GM23338 (cell line): ENCODE results near the gene SERPINH1. TPM values are rescaled to one million over a fixed set of nuclear protein-coding genes. Genes with fewer than 3 reads are reported as not detected.
A peak's percentile ranks its signal among the peaks of the same experiment; 100 is the strongest.

ENCODE experiments used
- ATAC-seq: fragments of 200-7000 bp; cut with Tn5 transposase; 3 replicates; pipeline ENCODE4 v1.9.1; 2020
- DNase-seq: peaks from one replicate; pipeline ENCODE4 v3.0.0-alpha.2; 2015; ENCODE audit warnings: low spot score
- H2AFZ ChIP-seq: fragments of 200-600 bp; sonication (generic); 2 replicates; pipeline ENCODE4 v1.8.0; 2016; ENCODE audit warnings: antibody characterized with exemption, mild to moderate bottlenecking, moderate library complexity
- H3F3A ChIP-seq: fragments of 200-600 bp; sonication (generic); replicated peaks from 2 replicates; pipeline ENCODE4 v1.8.0; 2017; ENCODE audit warnings: antibody characterized with exemption, mixed run types, low read depth
- H3K27ac ChIP-seq: fragments of 200-600 bp; sonication (generic); 2 replicates; pipeline ENCODE4 v1.6.1; 2016; ENCODE audit warnings: low read depth
- H3K27me3 ChIP-seq: fragments of 200-600 bp; sonication (generic); 2 replicates; pipeline ENCODE4 v1.8.0; 2016; ENCODE audit warnings: mild to moderate bottlenecking, mixed run types, moderate library complexity; ENCODE audit not compliant: insufficient read depth
- H3K36me3 ChIP-seq: fragments of 200-600 bp; sonication (generic); 2 replicates; pipeline ENCODE4 v1.8.0; 2016; ENCODE audit warnings: mild to moderate bottlenecking; ENCODE audit not compliant: insufficient read depth
- H3K4me1 ChIP-seq: fragments of 200-600 bp; sonication (generic); 2 replicates; pipeline ENCODE4 v1.8.0; 2016; ENCODE audit warnings: mild to moderate bottlenecking, moderate library complexity; ENCODE audit not compliant: insufficient read depth
- H3K4me2 ChIP-seq: fragments of 200-600 bp; sonication (generic); 2 replicates; pipeline ENCODE4 v1.7.1; 2017; ENCODE audit warnings: mixed run types
- H3K4me3 ChIP-seq: fragments of 200-600 bp; sonication (generic); 2 replicates; pipeline ENCODE4 v1.6.1; 2016; ENCODE audit warnings: mixed run types
- H3K79me2 ChIP-seq: fragments of 200-600 bp; sonication (generic); replicated peaks from 2 replicates; pipeline ENCODE4 v1.8.0; 2017; ENCODE audit warnings: mild to moderate bottlenecking; ENCODE audit not compliant: insufficient read depth
- H3K9me2 ChIP-seq: fragments of 200-600 bp; sonication (generic); 2 replicates; pipeline ENCODE4 v1.8.0; 2017; ENCODE audit not compliant: insufficient read depth
- H4K20me1 ChIP-seq: fragments of 200-600 bp; sonication (generic); replicated peaks from 2 replicates; pipeline ENCODE4 v1.8.0; 2017; ENCODE audit warnings: mild to moderate bottlenecking; ENCODE audit not compliant: insufficient read depth
- H3K27ac Mint-ChIP-seq: 2 replicates; pipeline ENCODE4 v1.8.0; 2020; ENCODE audit warnings: inconsistent platforms, mild to moderate bottlenecking, moderate library complexity, mixed read lengths
- H3K27me3 Mint-ChIP-seq: 3 replicates; pipeline ENCODE4 v1.8.0; 2022; ENCODE audit warnings: low read depth, mild to moderate bottlenecking, moderate library complexity, mixed read lengths, inconsistent platforms; ENCODE audit not compliant: insufficient read depth, poor library complexity
- H3K36me3 Mint-ChIP-seq: 3 replicates; pipeline ENCODE4 v1.8.0; 2021; ENCODE audit warnings: low read depth, mild to moderate bottlenecking, inconsistent platforms, moderate library complexity, mixed read lengths
- H3K4me1 Mint-ChIP-seq: 3 replicates; pipeline ENCODE4 v1.8.0; 2020; ENCODE audit warnings: mild to moderate bottlenecking, inconsistent platforms, mixed read lengths
- H3K4me3 Mint-ChIP-seq: 3 replicates; pipeline ENCODE4 v1.8.0; 2021; ENCODE audit warnings: moderate library complexity, mild to moderate bottlenecking, inconsistent platforms, mixed read lengths
- H3K9me3 Mint-ChIP-seq: 3 replicates; pipeline ENCODE4 v1.8.0; 2020; ENCODE audit warnings: moderate library complexity, mild to moderate bottlenecking, inconsistent platforms, mixed read lengths
- CTCF ChIP-seq, 2 experiments: fragments of 200-600 bp in 1 of 2; sonication (generic) in 1 of 2; conservative IDR thresholded peaks; 2 replicates each; pipeline versions ENCODE4 v1.5.1 to v1.6.1; 2016 to 2017; ENCODE audit warnings: antibody characterized with exemption in 2 of 2, low read depth in 2 of 2, mild to moderate bottlenecking in 2 of 2, moderate library complexity in 1 of 2
- ETS1 ChIP-seq: IDR thresholded peaks from 2 replicates; pipeline ENCODE4 v1.6.1; 2016; ENCODE audit warnings: antibody characterized with exemption
- EZH2 ChIP-seq: fragments of 200-600 bp; sonication (generic); IDR thresholded peaks from one replicate; pipeline ENCODE4 v1.8.0; 2017; ENCODE audit warnings: antibody characterized with exemption, mild to moderate bottlenecking, low read depth; ENCODE audit not compliant: unreplicated experiment
- EZH2phosphoT487 ChIP-seq: fragments of 200-600 bp; sonication (generic); IDR thresholded peaks from one replicate; pipeline ENCODE4 v1.8.1; 2018; ENCODE audit warnings: antibody characterized with exemption; ENCODE audit not compliant: unreplicated experiment
- JUNB ChIP-seq: IDR thresholded peaks from one replicate; pipeline ENCODE4 v1.6.1; 2016; ENCODE audit warnings: antibody characterized with exemption; ENCODE audit not compliant: unreplicated experiment
- ZNF331 ChIP-seq: fragments of 250-450 bp; sonication (Bioruptor Pico); IDR thresholded peaks from 2 replicates; pipeline ENCODE4 v1.5.0; 2020; ENCODE audit warnings: low read depth, mild to moderate bottlenecking, moderate library complexity
- ZNF462 ChIP-seq: fragments of 250-450 bp; sonication (Bioruptor Pico); IDR thresholded peaks from 2 replicates; pipeline ENCODE4 v1.5.0; 2020; ENCODE audit warnings: mild to moderate bottlenecking, moderate library complexity
- polyA plus RNA-seq: library from polyadenylated mRNA; unstranded; fragments of >200 nt; fragmentation: Nextera tagmentation; extraction: Ambion mirVana; gene quantifications from 2 replicates; pipeline ENCODE4 v1.2.1, GENCODE V29; 2016
- total RNA-seq: library from RNA; depleted of rRNA; stranded (reverse); fragments of >200 nt; shearing (Covaris generic); gene quantifications from 2 replicates; pipeline ENCODE4 v1.2.3, GENCODE V29; 2014

The SERPINH1 gene
- total and polyA plus RNA-seq, 2 experiments from 2014 or later, result 238 to 1,217 TPM

GRCh38 chr11:75549370-75549958 lies 12.6 kb upstream of the SERPINH1 start:
- H3K9me2 ChIP-seq, result no peaks in the 10 kb centered on the region
- Mint-ChIP-seq H3K36me3 (peaks cover 3% of the 10 kb centered on the region; the same call in 2 of the 3 replicates), H3K27me3 (peaks cover 4% of the 10 kb centered on the region), H3K4me1 (peaks cover 23% of the 10 kb centered on the region), H3K27ac (no peak overlapping the region), H3K9me3 (peaks cover 4% of the 10 kb centered on the region; the same call in 1 of the 3 replicates), H3K4me3 (no peak overlapping the region)
- TF ChIP-seq EZH2 (no peak), EZH2phosphoT487 (no peak), CTCF (conservative IDR thresholded peaks at IDR 0.05; ENCODE audit: low read depth in 2 of 2) (no peak), JUNB (no peak), ZNF331 (CRISPR knock-in tag) (no peak), ETS1 (no peak)
- no peaks in the 10 kb centered on the region for H3F3A ChIP-seq
- H3K79me2 ChIP-seq, result no peaks in the 10 kb centered on the region
- no peak for ATAC-seq
- no peak overlapping the region for H3K27ac ChIP-seq
- no peaks in the 10 kb centered on the region for H3K36me3 ChIP-seq
- H3K4me2 ChIP-seq, result no peak overlapping the region
- no peaks in the 10 kb centered on the region for H3K27me3 ChIP-seq
- no peaks in the 10 kb centered on the region for H4K20me1 ChIP-seq
- DNase-seq, result no peak
- no peak overlapping the region for H3K4me3 ChIP-seq
- H2AFZ ChIP-seq, result no peak overlapping the region
- H3K4me1 ChIP-seq, result peaks cover 8% of the 10 kb centered on the region

- TF ChIP-seq ZNF462 (CRISPR knock-in tag) (no peak), CTCF (conservative IDR thresholded peaks at IDR 0.05; ENCODE audit: low read depth in 2 of 2) (0 out of 4 replicates have a peak, but pooled peaks of 1 of the 2 experiments have one; percentile 1)
Measured at GRCh38 chr11:75553182-75553581, 8.9 kb upstream of the SERPINH1 start.

More at GRCh38 chr11:75553182-75553581, 8.9 kb upstream of the SERPINH1 start:
- Mint-ChIP-seq H3K36me3 (peaks cover 3% of the 10 kb centered on the region; the same call in 2 of the 3 replicates), H3K4me3 (no peak overlapping the region), H3K4me1 (peaks cover 39% of the 10 kb centered on the region), H3K27me3 (peaks cover 9% of the 10 kb centered on the region), H3K27ac (no peak overlapping the region), H3K9me3 (0 out of 3 replicates have a peak, but pooled peaks cover 4% of the 10 kb centered on the region)
- no peak overlapping the region for H3K4me3 ChIP-seq
- H3K4me2 ChIP-seq, result no peak overlapping the region
- no peaks in the 10 kb centered on the region for H3F3A ChIP-seq
- no peaks in the 10 kb centered on the region for H3K36me3 ChIP-seq
- DNase-seq, result no peak
- no peaks in the 10 kb centered on the region for H4K20me1 ChIP-seq
- H3K9me2 ChIP-seq, result no peaks in the 10 kb centered on the region
- no peaks in the 10 kb centered on the region for H3K27me3 ChIP-seq
- ATAC-seq, result no peak
- H3K27ac ChIP-seq, result no peak overlapping the region
- H3K4me1 ChIP-seq, result peaks cover 18% of the 10 kb centered on the region
- no peak overlapping the region; the same call in 1 of the 2 replicates for H2AFZ ChIP-seq
- no peaks in the 10 kb centered on the region for H3K79me2 ChIP-seq
